H1 (cell line): Measurements from ENCODE around the gene SSU72. TPM values are rescaled to one million over a fixed set of nuclear protein-coding genes. Genes with fewer than 3 reads are reported as not detected.

Source experiments
- CHD7 ChIP-seq: fragments of 300-600 bp; sonication (generic); IDR thresholded peaks from 2 replicates; pipeline ENCODE4 v1.7.1; 2012; ENCODE audit warnings: low read length, moderate library complexity, mild to moderate bottlenecking, inconsistent platforms; ENCODE audit not compliant: insufficient replicate concordance
- CREB1 ChIP-seq: IDR thresholded peaks from 2 replicates; pipeline ENCODE4 v1.6.1; 2012; ENCODE audit warnings: inconsistent platforms
- JUND ChIP-seq: IDR thresholded peaks from 2 replicates; pipeline ENCODE4 v1.6.1; 2011; ENCODE audit warnings: mild to moderate bottlenecking, improper control_type of control experiment, low read length
- SUZ12 ChIP-seq: fragments of 200-600 bp; sonication (generic); IDR thresholded peaks from 2 replicates; pipeline ENCODE4 v1.6.1; 2012; ENCODE audit warnings: mild to moderate bottlenecking, inconsistent platforms, low read length, moderate library complexity, mixed read lengths
- TAF7 ChIP-seq: optimal IDR thresholded peaks from 2 replicates; pipeline ENCODE3; 2011; ENCODE audit warnings: low read depth, mild to moderate bottlenecking, inconsistent platforms, low read length, moderate library complexity, borderline replicate concordance
- polyA plus RNA-seq, 7 experiments: library from polyadenylated mRNA; depleted of rRNA in 3 of 7; stranded (reverse) in 5 of 7; unstranded in 2 of 7; fragments of >200 nt in 5 of 7; fragments of 200-250 nt in 2 of 7; gene quantifications; 1 replicate in 5 of 7; 2 replicates in 1 of 7; 4 replicates in 1 of 7; pipeline versions ENCODE4 v1.2.1 to v1.2.3, GENCODE V29; 2011 to 2013; ENCODE audit warnings: missing spikeins in 2 of 7, mixed read lengths in 2 of 7
- total RNA-seq: library from RNA; stranded (reverse); fragmentation: NEBNext Ultra II Directional; extraction: Animal tissue kit (Norgen Biotek cat#: 25700); gene quantifications from 2 replicates; pipeline ENCODE4 v1.2.1, GENCODE V29; 2021

The SSU72 gene
- total and polyA plus RNA-seq, 2 of the 8 experiments (the other 6 are each of a cell fraction or from before 2014, with no cell fraction given): 110 to 165 TPM

GRCh38 chr1:1543706-1544099 lies 31.0 kb downstream of the SSU72 start (continued):
- TF ChIP-seq CHD7: no peak
- TF ChIP-seq SUZ12: no peak
- no peak for TF ChIP-seq CREB1
- TF ChIP-seq JUND: no peak
- TF ChIP-seq TAF7: no peak
